Heart left ventricle (tissue), 13 donors: ENCODE data around the gene RUVBL2.

Experiments
- POLR2A ChIP-seq, 2 donors: fragments of 450-650 bp; IDR thresholded peaks; one replicate each; pipeline ENCODE4 v1.6.1; 2017; ENCODE audit warnings: antibody characterized with exemption in 2 of 2, mild to moderate bottlenecking in 2 of 2, moderate library complexity in 2 of 2
- TF ChIP-seq, protein P1 (sequence below), 12 donors: fragments of 200-600 bp; sonication (generic) in 4 of 12; IDR thresholded peaks; one replicate each; pipeline versions ENCODE4 v1.5.0 to v1.8.0; 2018 to 2022; ENCODE audit warnings: antibody characterized with exemption in 12 of 12, mild to moderate bottlenecking in 5 of 12
- donor health status: ischemic (EF 13 %, LVEDD 7.1; RV severe dilation, severe dysfunction).
- donor health status: DM: no; HTN: yes; CAD: no.
- donor health status: DM: no; HTN: no; CAD: no.
- donor health status: ischemic (EF 25% LVEDD 6.9; RV normal size, moderate dysfunction).
- donor health status: ischemic (EF 25% LVEDD 5.7; RV mildly dilated, moderate dysfunction).
- donor health status: ischemic (EF 35%, LVEDD 5.7; RV mildly dilated, moderate dysfunction).
- donor health status: nonischemic (EF 11% LVEDD 7.7; RV severe dilation, severe dysfunction).
- donor health status: DM: yes; HTN: yes; CAD: no.
- donor health status: PGD.
- donor health status: ischemic (EF 29% LVEDD 5.4; RV normal size, mild dysfunction).
- donor health status: nonischemic (EF 23%, LVEDD 6.1; RV moderate dilation, normal function).

DNA sequence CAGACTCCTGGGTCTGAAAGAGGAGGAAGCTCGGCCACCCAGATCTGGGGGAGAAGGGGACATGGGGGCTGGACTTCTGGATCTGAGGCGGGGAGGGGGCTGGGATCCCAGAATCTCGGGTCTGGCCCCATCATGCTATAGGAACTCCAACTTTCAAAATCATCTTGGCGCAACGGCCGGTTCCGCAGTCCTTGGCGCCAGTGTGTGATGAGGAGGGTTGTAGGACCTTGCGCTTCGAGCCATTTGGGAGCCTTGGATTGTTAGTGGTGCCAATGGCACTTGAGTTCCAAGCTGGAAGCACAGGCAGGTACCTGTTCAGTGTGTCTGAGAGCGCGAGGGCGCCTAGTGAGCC lies 324 bp downstream of the RUVBL2 start:
- TF ChIP-seq, protein P1, sequence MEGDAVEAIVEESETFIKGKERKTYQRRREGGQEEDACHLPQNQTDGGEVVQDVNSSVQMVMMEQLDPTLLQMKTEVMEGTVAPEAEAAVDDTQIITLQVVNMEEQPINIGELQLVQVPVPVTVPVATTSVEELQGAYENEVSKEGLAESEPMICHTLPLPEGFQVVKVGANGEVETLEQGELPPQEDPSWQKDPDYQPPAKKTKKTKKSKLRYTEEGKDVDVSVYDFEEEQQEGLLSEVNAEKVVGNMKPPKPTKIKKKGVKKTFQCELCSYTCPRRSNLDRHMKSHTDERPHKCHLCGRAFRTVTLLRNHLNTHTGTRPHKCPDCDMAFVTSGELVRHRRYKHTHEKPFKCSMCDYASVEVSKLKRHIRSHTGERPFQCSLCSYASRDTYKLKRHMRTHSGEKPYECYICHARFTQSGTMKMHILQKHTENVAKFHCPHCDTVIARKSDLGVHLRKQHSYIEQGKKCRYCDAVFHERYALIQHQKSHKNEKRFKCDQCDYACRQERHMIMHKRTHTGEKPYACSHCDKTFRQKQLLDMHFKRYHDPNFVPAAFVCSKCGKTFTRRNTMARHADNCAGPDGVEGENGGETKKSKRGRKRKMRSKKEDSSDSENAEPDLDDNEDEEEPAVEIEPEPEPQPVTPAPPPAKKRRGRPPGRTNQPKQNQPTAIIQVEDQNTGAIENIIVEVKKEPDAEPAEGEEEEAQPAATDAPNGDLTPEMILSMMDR (IDR thresholded peaks at IDR 0.05) = no peak
- TF ChIP-seq POLR2A (IDR thresholded peaks at IDR 0.05) = no peak
